MM.1S (cell line): Measurements from ENCODE around the gene ISYNA1.

ENCODE experiments used
- EZH2 ChIP-seq: fragments of 300-600 bp; sonication (generic); optimal IDR thresholded peaks from 2 replicates; pipeline ENCODE3; 2017; ENCODE audit warnings: low read depth, mild to moderate bottlenecking, antibody characterized with exemption, low read length, mixed read lengths
- EZH2phosphoT487 ChIP-seq: fragments of 300-600 bp; sonication (generic); IDR thresholded peaks from 2 replicates; pipeline ENCODE4 v1.6.1; 2018; ENCODE audit warnings: antibody characterized with exemption, low read length
- TF ChIP-seq, protein P1 (sequence below): fragments of 300-600 bp; sonication (generic); IDR thresholded peaks from 2 replicates; pipeline ENCODE4 v1.5.1; 2016; ENCODE audit warnings: antibody characterized with exemption, low read length, mixed read lengths

DNA sequence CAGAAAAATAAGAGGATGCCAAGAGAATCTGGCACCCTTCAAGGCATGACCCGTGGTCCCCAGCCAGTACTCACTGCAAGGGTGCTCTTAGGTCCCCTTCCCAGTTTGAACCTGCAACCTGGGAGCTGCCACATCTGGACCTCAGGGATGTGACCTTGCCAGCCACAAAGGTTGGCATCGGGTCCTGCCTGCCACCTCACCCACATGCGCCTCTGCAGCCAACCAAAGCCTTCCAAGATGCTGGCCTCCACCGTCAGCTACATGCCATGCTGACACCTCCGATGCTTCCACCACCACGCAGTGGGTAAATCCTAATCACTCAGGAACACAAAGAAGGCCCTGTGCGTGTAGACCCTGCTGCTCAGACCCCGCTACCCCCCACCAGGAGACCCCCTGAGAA lies 48.8 kb upstream of the ISYNA1 start:
- no peak for TF ChIP-seq EZH2
- TF ChIP-seq, protein P1, sequence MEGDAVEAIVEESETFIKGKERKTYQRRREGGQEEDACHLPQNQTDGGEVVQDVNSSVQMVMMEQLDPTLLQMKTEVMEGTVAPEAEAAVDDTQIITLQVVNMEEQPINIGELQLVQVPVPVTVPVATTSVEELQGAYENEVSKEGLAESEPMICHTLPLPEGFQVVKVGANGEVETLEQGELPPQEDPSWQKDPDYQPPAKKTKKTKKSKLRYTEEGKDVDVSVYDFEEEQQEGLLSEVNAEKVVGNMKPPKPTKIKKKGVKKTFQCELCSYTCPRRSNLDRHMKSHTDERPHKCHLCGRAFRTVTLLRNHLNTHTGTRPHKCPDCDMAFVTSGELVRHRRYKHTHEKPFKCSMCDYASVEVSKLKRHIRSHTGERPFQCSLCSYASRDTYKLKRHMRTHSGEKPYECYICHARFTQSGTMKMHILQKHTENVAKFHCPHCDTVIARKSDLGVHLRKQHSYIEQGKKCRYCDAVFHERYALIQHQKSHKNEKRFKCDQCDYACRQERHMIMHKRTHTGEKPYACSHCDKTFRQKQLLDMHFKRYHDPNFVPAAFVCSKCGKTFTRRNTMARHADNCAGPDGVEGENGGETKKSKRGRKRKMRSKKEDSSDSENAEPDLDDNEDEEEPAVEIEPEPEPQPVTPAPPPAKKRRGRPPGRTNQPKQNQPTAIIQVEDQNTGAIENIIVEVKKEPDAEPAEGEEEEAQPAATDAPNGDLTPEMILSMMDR, result no peak
- no peak for TF ChIP-seq EZH2phosphoT487
